Progenitor cell of endocrine pancreas (in vitro differentiated cells): Measurements from ENCODE around the gene UBE3D. TPM values are rescaled to one million over a fixed set of nuclear protein-coding genes. Genes with fewer than 3 reads are reported as not detected.

ENCODE experiments used
- DNase-seq: peaks from one replicate; pipeline ENCODE4 v3.0.0; 2021; ENCODE audit warnings: low spot score; ENCODE audit not compliant: unreplicated experiment
- H3K27ac Mint-ChIP-seq: 2 replicates; pipeline ENCODE4 v1.8.0; 2021; ENCODE audit warnings: mild to moderate bottlenecking, moderate library complexity, mixed read lengths
- H3K27me3 Mint-ChIP-seq: 2 replicates; pipeline ENCODE4 v1.8.0; 2021; ENCODE audit warnings: mixed read lengths
- H3K36me3 Mint-ChIP-seq: 2 replicates; pipeline ENCODE4 v1.8.0; 2022; ENCODE audit warnings: mixed read lengths; ENCODE audit not compliant: insufficient read depth
- H3K4me1 Mint-ChIP-seq: 2 replicates; pipeline ENCODE4 v1.8.0; 2021; ENCODE audit warnings: low read depth, mixed read lengths
- H3K4me3 Mint-ChIP-seq: 2 replicates; pipeline ENCODE4 v1.8.0; 2021; ENCODE audit warnings: low read depth, mild to moderate bottlenecking, moderate library complexity, mixed read lengths
- H3K9me3 Mint-ChIP-seq: 2 replicates; pipeline ENCODE4 v1.8.0; 2021; ENCODE audit warnings: low read depth, mixed read lengths
- CTCF ChIP-seq: fragments of 200-600 bp; sonication (generic); IDR thresholded peaks from one replicate; pipeline ENCODE4 v1.5.0; 2021; ENCODE audit warnings: antibody characterized with exemption, mild to moderate bottlenecking; ENCODE audit not compliant: unreplicated experiment
- total RNA-seq: library from RNA; stranded (reverse); gene quantifications from 2 replicates; pipeline ENCODE4 v1.2.1, GENCODE V29; 2021

The UBE3D gene
- total RNA-seq, 1 donor from 2014 or later: 15.5 TPM

- no peak for TF ChIP-seq CTCF
- Mint-ChIP-seq H3K4me3 (peak overlapping the region; percentile 93), H3K27ac (peak overlapping the region; percentile 100), H3K9me3 (no peaks in the 10 kb centered on the region), H3K36me3 (peaks cover 2% of the 10 kb centered on the region), H3K4me1 (peaks cover 39% of the 10 kb centered on the region), H3K27me3 (no peaks in the 10 kb centered on the region)
- no peak for DNase-seq
These were observed 3.0 kb upstream of the UBE3D start for GRCh38 chr6:83068616-83069015.

- no peaks in the 10 kb centered on the region for H3K36me3 Mint-ChIP-seq
- H3K4me3 Mint-ChIP-seq: peak within 1 kb of the TSS; percentile 93
- peak; percentile 99 for TF ChIP-seq CTCF
- no peaks in the 10 kb centered on the region for H3K9me3 Mint-ChIP-seq
- H3K27ac Mint-ChIP-seq: peak within 1 kb of the TSS; percentile 100
- peak; percentile 94 for DNase-seq
- no peaks in the 10 kb centered on the region for H3K27me3 Mint-ChIP-seq
- peaks cover 36% of the 10 kb centered on the region for H3K4me1 Mint-ChIP-seq
These were observed 2.1 kb upstream of the UBE3D start, which contains the start of gene DOP1A for GRCh38 chr6:83067448-83068439. TSS of gene DOP1A (plus strand) at chr6:83067671. CDS start at chr6:83096978, 29,307 bp downstream.

- Mint-ChIP-seq H3K27me3 (no peaks in the 10 kb centered on the region), H3K4me1 (peaks cover 10% of the 10 kb centered on the region), H3K36me3 (peaks cover 3% of the 10 kb centered on the region), H3K9me3 (no peaks in the 10 kb centered on the region), H3K4me3 (no peak overlapping the region), H3K27ac (no peak overlapping the region)
- TF ChIP-seq CTCF: no peak
- no peak for DNase-seq
These were observed 3.4 kb downstream of the UBE3D start for GRCh38 chr6:83062225-83062624.

GRCh38 chr6:83061190-83061589, 4.5 kb downstream of the UBE3D start:
- no peaks in the 10 kb centered on the region for H3K9me3 Mint-ChIP-seq
- TF ChIP-seq CTCF: no peak
- peak overlapping the region; percentile 56 for H3K27ac Mint-ChIP-seq
- no peak overlapping the region for H3K4me3 Mint-ChIP-seq
- DNase-seq: no peak
- no peaks in the 10 kb centered on the region for H3K27me3 Mint-ChIP-seq
- peaks cover 10% of the 10 kb centered on the region for H3K4me1 Mint-ChIP-seq
- H3K36me3 Mint-ChIP-seq: peaks cover 4% of the 10 kb centered on the region

GRCh38 chr6:83057705-83058321, 7.8 kb downstream of the UBE3D start:
- H3K9me3 Mint-ChIP-seq: no peaks in the 10 kb centered on the region
- peak; percentile 92 for TF ChIP-seq CTCF
- H3K4me1 Mint-ChIP-seq: peaks cover 6% of the 10 kb centered on the region
- no peaks in the 10 kb centered on the region for H3K27me3 Mint-ChIP-seq
- DNase-seq: peak; percentile 18
- H3K36me3 Mint-ChIP-seq: peaks cover 4% of the 10 kb centered on the region
- no peak overlapping the region for H3K27ac Mint-ChIP-seq
- H3K4me3 Mint-ChIP-seq: no peak overlapping the region
